Hypothalamus (tissue), 51 donors: ENCODE data around the gene XPNPEP3.
"Not testable (repeated sequence)": the region's sequence is repeated elsewhere in the genome, so short reads cannot be mapped to it uniquely, and the experiment has no call there.

Source experiments
- DNase-seq, 51 donors: peaks; one replicate each; lab custom pipeline; 2025; lab: John Stamatoyannopoulos, UW

The XPNPEP3 gene

GRCh38 chr22:40855979-40856512, 902 bp upstream of the XPNPEP3 start:
- DNase-seq: peak in 19 of 51 donors; percentile 27 to 70 (median 52)

DNA sequence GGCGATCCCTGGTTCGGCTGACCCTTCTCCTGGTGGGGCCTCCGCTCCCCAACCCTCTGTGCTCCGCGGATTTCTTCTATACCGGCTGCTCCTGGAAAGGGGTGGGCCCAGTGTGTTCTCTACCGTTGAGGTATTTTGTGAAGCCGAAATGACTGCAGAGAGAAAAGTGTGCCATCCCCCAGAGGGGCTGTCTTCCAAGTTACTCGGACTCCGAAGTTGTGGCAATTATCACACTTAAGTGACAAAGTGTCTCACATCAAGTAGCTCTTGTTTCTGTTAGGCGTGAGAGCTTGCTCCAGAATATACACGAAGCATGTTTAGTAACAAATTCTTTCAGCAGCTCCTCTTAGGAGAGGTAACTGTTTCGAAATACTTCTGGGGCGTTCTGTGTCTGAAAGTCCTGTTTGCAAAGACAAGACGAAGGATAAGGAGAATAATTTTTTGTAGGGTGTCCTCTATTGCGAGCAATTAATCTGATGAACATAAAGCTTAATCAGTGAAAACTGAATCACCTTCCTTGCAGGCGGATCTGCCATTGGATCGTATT, 434 bp downstream of the XPNPEP3 start:
- no peak for DNase-seq

GRCh38 chr22:40862013-40862412, 5.1 kb downstream of the XPNPEP3 start, which contains the start of gene DNAJB7:
Gene DNAJB7 (minus strand): TSS chr22:40862113. CDS start chr22:40861994, 119 bp downstream.
- no peak for DNase-seq

DNA sequence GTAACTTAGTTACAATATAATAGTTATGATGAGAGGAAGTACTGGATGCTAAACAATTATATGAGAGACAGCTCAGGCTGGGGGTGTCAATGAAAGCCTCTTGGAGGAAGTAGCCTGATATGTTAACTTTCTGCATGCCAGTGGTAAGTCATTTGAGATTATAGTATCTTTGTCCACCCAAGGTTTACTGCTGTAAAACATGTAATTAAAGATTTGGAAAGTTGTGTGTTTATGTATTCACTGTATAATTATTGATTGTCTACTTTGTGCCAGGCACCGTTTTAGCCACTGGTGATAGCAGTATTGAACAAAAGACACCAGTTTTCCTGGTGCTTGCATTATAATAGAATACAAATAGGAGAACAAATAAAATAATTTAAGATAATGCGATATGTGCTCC, 5.6 kb downstream of the XPNPEP3 start:
- no peak for DNase-seq

- no peak for DNase-seq
Observed at GRCh38 chr22:40867109-40867508, 10.2 kb downstream of the XPNPEP3 start.

DNA sequence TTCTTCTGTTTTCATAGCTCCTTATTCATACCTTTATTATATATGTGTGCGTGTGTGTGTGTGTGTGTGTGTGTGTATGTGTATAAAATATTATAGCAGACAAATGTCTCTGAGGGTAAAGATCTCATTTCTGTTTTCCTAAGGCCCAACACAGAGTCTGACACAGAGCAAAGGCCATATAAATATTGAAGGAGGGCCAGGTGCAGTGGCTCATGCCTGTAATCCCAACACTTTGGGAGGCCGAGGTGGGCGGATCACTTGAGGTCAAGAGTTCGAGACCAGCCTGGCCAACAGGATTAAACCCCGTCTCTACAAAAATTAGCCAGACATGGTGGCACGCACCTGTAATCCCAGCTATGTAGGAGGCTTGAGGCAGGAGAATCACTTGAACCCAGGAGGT, 11.4 kb downstream of the XPNPEP3 start:
- not testable (repeated sequence) for DNase-seq

DNA sequence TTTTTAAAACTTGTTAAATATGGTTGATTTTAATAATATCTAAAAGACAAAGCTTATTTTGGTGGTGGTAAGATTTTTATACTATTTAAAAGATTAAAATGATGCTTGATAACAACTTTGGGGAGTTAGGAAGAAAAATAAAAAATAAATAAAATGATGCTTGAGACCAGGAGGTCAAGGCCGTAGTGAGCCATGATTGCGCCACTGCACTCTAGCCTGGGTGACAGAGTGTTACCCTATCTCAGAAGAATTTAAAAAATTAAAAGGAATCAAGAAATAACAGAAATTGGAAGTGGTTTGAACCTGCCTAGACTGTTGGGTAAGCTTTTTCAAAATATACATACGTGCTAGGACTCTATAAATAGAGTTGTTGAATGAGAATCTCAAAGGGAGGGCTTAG, 17.1 kb downstream of the XPNPEP3 start:
- DNase-seq: no peak

DNA sequence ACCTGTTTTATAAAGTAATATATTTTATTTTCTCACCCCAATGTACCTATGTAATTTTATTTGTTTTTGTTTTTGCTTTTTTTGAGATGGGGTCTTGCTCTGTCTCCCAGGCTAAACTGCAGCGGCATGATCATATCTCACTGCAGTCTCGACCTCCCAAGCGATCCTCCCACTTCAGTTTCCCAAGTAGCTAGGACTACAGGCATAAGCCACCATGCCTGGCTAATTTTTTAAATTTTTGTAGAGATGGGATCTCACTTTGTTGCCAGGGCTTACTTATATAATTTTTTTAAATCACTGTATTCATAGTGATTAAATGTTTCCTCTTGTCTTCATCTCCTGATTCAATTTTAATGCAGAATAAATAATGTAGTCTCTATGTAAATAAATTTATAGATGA, 18.2 kb downstream of the XPNPEP3 start:
- no peak for DNase-seq

DNA sequence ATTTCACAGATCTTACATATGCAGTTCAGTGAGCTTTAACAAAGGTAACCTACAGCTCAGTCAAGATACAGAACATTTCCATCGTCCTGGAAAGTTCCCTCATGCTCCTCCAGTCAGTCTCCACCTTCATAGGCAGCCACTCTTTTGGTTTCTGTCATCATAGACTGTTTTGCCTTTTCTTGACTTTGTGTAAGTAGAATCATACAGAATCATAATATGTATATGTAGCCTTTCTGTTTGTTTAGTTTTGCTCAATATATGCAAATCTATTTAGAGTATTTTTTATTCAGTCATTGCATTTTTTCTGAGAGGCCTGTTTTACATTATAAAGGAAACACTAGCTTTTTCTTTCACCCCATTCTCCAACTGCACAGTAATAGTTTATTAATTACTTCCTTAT, 20.0 kb downstream of the XPNPEP3 start:
- DNase-seq: no peak

DNA sequence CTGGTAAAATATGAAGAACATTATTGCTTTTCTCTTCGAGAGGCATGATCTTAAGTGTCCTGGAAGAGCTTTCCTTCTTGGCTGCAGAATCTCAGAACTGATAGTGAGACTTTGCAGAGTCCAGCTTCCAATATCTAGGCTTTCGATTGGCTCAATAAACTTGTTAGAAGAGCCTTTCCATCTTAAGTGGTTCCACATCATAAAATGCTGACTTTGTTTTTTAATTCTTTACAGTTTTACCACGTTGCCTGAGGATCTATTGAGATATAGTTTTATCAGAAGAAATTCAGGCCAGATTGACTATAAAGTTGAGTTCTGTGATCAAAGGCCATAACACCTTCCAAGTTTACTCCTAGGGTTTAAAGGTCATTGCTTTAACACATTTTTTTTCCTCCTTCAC, 20.5 kb downstream of the XPNPEP3 start:
- DNase-seq: no peak

- DNase-seq: no peak
Observed at GRCh38 chr22:40878922-40879321, 22.0 kb downstream of the XPNPEP3 start.

DNA sequence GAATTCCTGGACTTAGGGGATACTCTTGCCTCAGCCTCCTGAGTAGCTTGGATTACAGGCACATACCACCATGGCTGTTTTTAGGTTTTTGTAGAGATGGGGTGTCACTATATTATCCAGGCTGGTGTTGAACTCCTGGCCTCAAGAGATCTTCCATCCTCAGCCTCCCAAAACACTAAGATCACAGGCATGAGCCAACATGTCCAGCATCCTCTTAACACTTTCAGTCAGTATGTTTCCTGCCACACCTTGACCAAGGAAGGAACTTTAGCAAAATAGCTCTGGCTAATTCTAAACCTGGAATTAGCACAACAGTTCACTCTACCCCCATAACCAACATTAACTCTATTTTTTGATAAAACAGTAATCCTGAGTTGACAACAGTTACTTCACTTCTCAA, 32.2 kb downstream of the XPNPEP3 start:
- DNase-seq: no peak

GRCh38 chr22:40890881-40891280, 33.9 kb downstream of the XPNPEP3 start:
- no peak for DNase-seq

GRCh38 chr22:40894417-40894816, 37.5 kb downstream of the XPNPEP3 start:
- no peak for DNase-seq

- peak in 2 of 51 donors; percentile 16 to 27 for DNase-seq
Observed at GRCh38 chr22:40898850-40899357, 42.0 kb downstream of the XPNPEP3 start.

GRCh38 chr22:40904101-40904500, 47.2 kb downstream of the XPNPEP3 start:
- DNase-seq: no peak

GRCh38 chr22:40908895-40909294, 51.9 kb downstream of the XPNPEP3 start:
- DNase-seq: no peak

- DNase-seq: no peak
Observed at GRCh38 chr22:40911772-40912171, 54.8 kb downstream of the XPNPEP3 start.

GRCh38 chr22:40912987-40913386, 56.0 kb downstream of the XPNPEP3 start:
- DNase-seq: not testable (repeated sequence)

DNA sequence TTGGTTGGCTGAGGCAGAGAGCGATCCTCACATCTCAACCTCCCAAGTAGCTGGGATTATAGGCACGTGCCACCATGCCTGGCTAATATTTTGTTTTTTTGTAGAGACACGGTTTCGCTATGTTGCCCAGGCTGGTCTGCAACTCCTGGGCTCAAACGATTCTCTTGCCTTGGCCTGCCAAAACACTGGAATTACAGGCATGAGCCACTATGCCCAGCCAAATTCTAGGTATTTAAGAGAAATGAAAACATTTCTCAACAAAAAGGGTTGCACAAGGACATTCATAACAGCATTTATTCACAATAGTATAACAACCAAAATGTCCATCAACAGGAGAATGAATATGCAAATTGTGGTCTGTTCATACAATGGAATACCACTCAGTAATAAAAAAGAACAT, 62.5 kb downstream of the XPNPEP3 start:
- no peak for DNase-seq

DNA sequence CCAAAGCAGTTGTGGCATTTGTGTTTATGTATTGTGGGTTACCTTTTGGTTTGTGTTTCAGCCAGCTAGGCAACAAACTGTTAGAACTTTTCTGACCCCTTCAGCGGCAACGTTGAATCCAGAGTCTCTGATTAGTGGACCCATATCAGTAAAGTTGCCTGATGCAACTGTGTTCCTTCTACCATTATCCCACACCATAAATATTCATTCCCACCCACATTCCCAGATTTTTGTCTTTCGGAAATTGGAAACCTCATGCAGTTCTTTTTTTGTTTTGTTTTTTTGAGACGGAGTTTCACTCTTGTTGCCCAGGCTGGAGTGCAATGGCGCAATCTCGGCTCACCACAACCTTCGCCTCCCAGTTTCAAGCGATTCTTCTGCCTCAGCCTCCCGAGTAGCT, 63.6 kb downstream of the XPNPEP3 start:
- no peak for DNase-seq

DNA sequence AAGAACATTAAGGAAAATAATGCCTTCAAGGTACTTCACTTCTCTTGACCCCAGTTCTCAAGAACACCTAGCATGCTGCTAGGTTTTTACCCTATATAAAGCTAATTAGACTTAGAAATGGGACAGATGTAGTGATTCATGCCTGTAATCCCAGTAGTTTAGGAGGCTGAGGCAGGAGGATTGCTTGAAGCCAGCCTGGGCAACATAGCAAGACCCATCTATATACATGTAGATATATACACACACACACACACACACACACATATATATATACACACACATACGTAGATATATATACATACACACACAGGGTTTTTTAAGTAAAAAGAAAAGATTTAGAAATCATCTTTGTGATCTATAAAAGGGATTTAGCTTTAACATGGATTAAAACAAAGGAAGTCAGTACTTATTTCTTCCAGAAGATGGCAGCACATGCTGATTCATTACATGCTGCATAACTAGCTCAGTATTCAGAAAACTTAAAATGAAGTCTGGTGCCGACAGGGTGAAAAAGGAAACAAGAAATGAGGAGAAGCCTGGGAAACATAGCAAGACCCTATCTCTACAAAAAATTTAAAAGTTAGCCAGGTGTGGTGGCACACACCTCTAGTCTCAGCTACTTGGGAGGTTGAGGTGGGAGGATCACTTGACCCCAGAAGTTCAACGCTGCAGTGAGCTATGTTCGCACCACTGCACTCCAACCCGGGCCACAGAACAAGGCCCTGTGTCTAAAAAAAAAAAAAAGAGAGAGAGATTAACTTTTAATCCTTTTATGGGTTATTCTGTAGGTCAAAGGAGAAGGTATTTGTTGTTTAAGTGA, 65.7 kb downstream of the XPNPEP3 start:
- peak in 3 of 51 donors; percentile 1 to 36 (median 6) for DNase-seq
